GM23338 (cell line): ENCODE results near the gene ERAP2. TPM values are rescaled to one million over a fixed set of nuclear protein-coding genes. Genes with fewer than 3 reads are reported as not detected.

Source experiments
- ATAC-seq: fragments of 200-7000 bp; cut with Tn5 transposase; 3 replicates; pipeline ENCODE4 v1.9.1; 2020
- DNase-seq: peaks from one replicate; pipeline ENCODE4 v3.0.0-alpha.2; 2015; ENCODE audit warnings: low spot score
- H2AFZ ChIP-seq: fragments of 200-600 bp; sonication (generic); 2 replicates; pipeline ENCODE4 v1.8.0; 2016; ENCODE audit warnings: antibody characterized with exemption, mild to moderate bottlenecking, moderate library complexity
- H3F3A ChIP-seq: fragments of 200-600 bp; sonication (generic); replicated peaks from 2 replicates; pipeline ENCODE4 v1.8.0; 2017; ENCODE audit warnings: antibody characterized with exemption, mixed run types, low read depth
- H3K27ac ChIP-seq: fragments of 200-600 bp; sonication (generic); 2 replicates; pipeline ENCODE4 v1.6.1; 2016; ENCODE audit warnings: low read depth
- H3K27me3 ChIP-seq: fragments of 200-600 bp; sonication (generic); 2 replicates; pipeline ENCODE4 v1.8.0; 2016; ENCODE audit warnings: mild to moderate bottlenecking, mixed run types, moderate library complexity; ENCODE audit not compliant: insufficient read depth
- H3K36me3 ChIP-seq: fragments of 200-600 bp; sonication (generic); 2 replicates; pipeline ENCODE4 v1.8.0; 2016; ENCODE audit warnings: mild to moderate bottlenecking; ENCODE audit not compliant: insufficient read depth
- H3K4me1 ChIP-seq: fragments of 200-600 bp; sonication (generic); 2 replicates; pipeline ENCODE4 v1.8.0; 2016; ENCODE audit warnings: mild to moderate bottlenecking, moderate library complexity; ENCODE audit not compliant: insufficient read depth
- H3K4me2 ChIP-seq: fragments of 200-600 bp; sonication (generic); 2 replicates; pipeline ENCODE4 v1.7.1; 2017; ENCODE audit warnings: mixed run types
- H3K4me3 ChIP-seq: fragments of 200-600 bp; sonication (generic); 2 replicates; pipeline ENCODE4 v1.6.1; 2016; ENCODE audit warnings: mixed run types
- H3K79me2 ChIP-seq: fragments of 200-600 bp; sonication (generic); replicated peaks from 2 replicates; pipeline ENCODE4 v1.8.0; 2017; ENCODE audit warnings: mild to moderate bottlenecking; ENCODE audit not compliant: insufficient read depth
- H3K9me2 ChIP-seq: fragments of 200-600 bp; sonication (generic); 2 replicates; pipeline ENCODE4 v1.8.0; 2017; ENCODE audit not compliant: insufficient read depth
- H4K20me1 ChIP-seq: fragments of 200-600 bp; sonication (generic); replicated peaks from 2 replicates; pipeline ENCODE4 v1.8.0; 2017; ENCODE audit warnings: mild to moderate bottlenecking; ENCODE audit not compliant: insufficient read depth
- H3K27ac Mint-ChIP-seq: 2 replicates; pipeline ENCODE4 v1.8.0; 2020; ENCODE audit warnings: inconsistent platforms, mild to moderate bottlenecking, moderate library complexity, mixed read lengths
- H3K27me3 Mint-ChIP-seq: 3 replicates; pipeline ENCODE4 v1.8.0; 2022; ENCODE audit warnings: low read depth, mild to moderate bottlenecking, moderate library complexity, mixed read lengths, inconsistent platforms; ENCODE audit not compliant: insufficient read depth, poor library complexity
- H3K36me3 Mint-ChIP-seq: 3 replicates; pipeline ENCODE4 v1.8.0; 2021; ENCODE audit warnings: low read depth, mild to moderate bottlenecking, inconsistent platforms, moderate library complexity, mixed read lengths
- H3K4me1 Mint-ChIP-seq: 3 replicates; pipeline ENCODE4 v1.8.0; 2020; ENCODE audit warnings: mild to moderate bottlenecking, inconsistent platforms, mixed read lengths
- H3K4me3 Mint-ChIP-seq: 3 replicates; pipeline ENCODE4 v1.8.0; 2021; ENCODE audit warnings: moderate library complexity, mild to moderate bottlenecking, inconsistent platforms, mixed read lengths
- H3K9me3 Mint-ChIP-seq: 3 replicates; pipeline ENCODE4 v1.8.0; 2020; ENCODE audit warnings: moderate library complexity, mild to moderate bottlenecking, inconsistent platforms, mixed read lengths
- CREB1 ChIP-seq: fragments of 250-450 bp; sonication (Bioruptor Pico); IDR thresholded peaks from 2 replicates; pipeline ENCODE4 v1.5.0; 2020; ENCODE audit warnings: low read depth, mild to moderate bottlenecking, moderate library complexity
- CTCF ChIP-seq, 2 experiments: fragments of 200-600 bp in 1 of 2; sonication (generic) in 1 of 2; conservative IDR thresholded peaks; 2 replicates each; pipeline versions ENCODE4 v1.5.1 to v1.6.1; 2016 to 2017; ENCODE audit warnings: antibody characterized with exemption in 2 of 2, low read depth in 2 of 2, mild to moderate bottlenecking in 2 of 2, moderate library complexity in 1 of 2
- EZH2 ChIP-seq: fragments of 200-600 bp; sonication (generic); IDR thresholded peaks from one replicate; pipeline ENCODE4 v1.8.0; 2017; ENCODE audit warnings: antibody characterized with exemption, mild to moderate bottlenecking, low read depth; ENCODE audit not compliant: unreplicated experiment
- JUNB ChIP-seq: IDR thresholded peaks from one replicate; pipeline ENCODE4 v1.6.1; 2016; ENCODE audit warnings: antibody characterized with exemption; ENCODE audit not compliant: unreplicated experiment
- NANOG ChIP-seq: IDR thresholded peaks from 2 replicates; pipeline ENCODE4 v1.6.1; 2016; ENCODE audit warnings: antibody characterized with exemption, borderline replicate concordance
- POLR2AphosphoS5 ChIP-seq: IDR thresholded peaks from 2 replicates; pipeline ENCODE4 v1.6.1; 2016; ENCODE audit warnings: antibody characterized with exemption, low read depth
- ZNF114 ChIP-seq: fragments of 250-450 bp; sonication (Bioruptor Pico); IDR thresholded peaks from 2 replicates; pipeline ENCODE4 v1.5.0; 2020; ENCODE audit warnings: mild to moderate bottlenecking, moderate library complexity
- polyA plus RNA-seq: library from polyadenylated mRNA; unstranded; fragments of >200 nt; fragmentation: Nextera tagmentation; extraction: Ambion mirVana; gene quantifications from 2 replicates; pipeline ENCODE4 v1.2.1, GENCODE V29; 2016
- total RNA-seq: library from RNA; depleted of rRNA; stranded (reverse); fragments of >200 nt; shearing (Covaris generic); gene quantifications from 2 replicates; pipeline ENCODE4 v1.2.3, GENCODE V29; 2014
- TF ChIP-seq, protein P1 (sequence below): IDR thresholded peaks from one replicate; pipeline ENCODE4 v1.6.1; 2018; ENCODE audit warnings: antibody characterized with exemption; ENCODE audit not compliant: unreplicated experiment
- TF ChIP-seq, protein P2 (sequence below): fragments of 250-450 bp; sonication (Bioruptor Pico); IDR thresholded peaks from 2 replicates; pipeline ENCODE4 v1.5.0; 2020; ENCODE audit warnings: mild to moderate bottlenecking, moderate library complexity

The ERAP2 gene
- total and polyA plus RNA-seq, 2 experiments from 2014 or later, result 0.73 TPM; not detected in 1

GRCh38 chr5:96920744-96921355 lies 44.5 kb downstream of the ERAP2 start:
- Histone ChIP-seq H3K4me1 (no peaks in the 10 kb centered on the region), H3K4me3 (no peak overlapping the region), H3K27me3 (no peaks in the 10 kb centered on the region), H3F3A (no peaks in the 10 kb centered on the region), H4K20me1 (no peaks in the 10 kb centered on the region), H3K36me3 (no peaks in the 10 kb centered on the region), H2AFZ (no peak overlapping the region), H3K27ac (no peak overlapping the region), H3K9me2 (no peaks in the 10 kb centered on the region), H3K4me2 (no peak overlapping the region), H3K79me2 (no peaks in the 10 kb centered on the region)
- Mint-ChIP-seq H3K4me3 (no peak overlapping the region), H3K36me3 (no peaks in the 10 kb centered on the region; the same call in 2 of the 3 replicates), H3K9me3 (no peaks in the 10 kb centered on the region), H3K4me1 (peaks cover 7% of the 10 kb centered on the region; the same call in 2 of the 3 replicates), H3K27ac (no peak overlapping the region), H3K27me3 (peaks cover 2% of the 10 kb centered on the region)
- ATAC-seq (no peak), DNase-seq (no peak)
- TF ChIP-seq JUNB (no peak), NANOG (no peak)
- TF ChIP-seq, protein P1, sequence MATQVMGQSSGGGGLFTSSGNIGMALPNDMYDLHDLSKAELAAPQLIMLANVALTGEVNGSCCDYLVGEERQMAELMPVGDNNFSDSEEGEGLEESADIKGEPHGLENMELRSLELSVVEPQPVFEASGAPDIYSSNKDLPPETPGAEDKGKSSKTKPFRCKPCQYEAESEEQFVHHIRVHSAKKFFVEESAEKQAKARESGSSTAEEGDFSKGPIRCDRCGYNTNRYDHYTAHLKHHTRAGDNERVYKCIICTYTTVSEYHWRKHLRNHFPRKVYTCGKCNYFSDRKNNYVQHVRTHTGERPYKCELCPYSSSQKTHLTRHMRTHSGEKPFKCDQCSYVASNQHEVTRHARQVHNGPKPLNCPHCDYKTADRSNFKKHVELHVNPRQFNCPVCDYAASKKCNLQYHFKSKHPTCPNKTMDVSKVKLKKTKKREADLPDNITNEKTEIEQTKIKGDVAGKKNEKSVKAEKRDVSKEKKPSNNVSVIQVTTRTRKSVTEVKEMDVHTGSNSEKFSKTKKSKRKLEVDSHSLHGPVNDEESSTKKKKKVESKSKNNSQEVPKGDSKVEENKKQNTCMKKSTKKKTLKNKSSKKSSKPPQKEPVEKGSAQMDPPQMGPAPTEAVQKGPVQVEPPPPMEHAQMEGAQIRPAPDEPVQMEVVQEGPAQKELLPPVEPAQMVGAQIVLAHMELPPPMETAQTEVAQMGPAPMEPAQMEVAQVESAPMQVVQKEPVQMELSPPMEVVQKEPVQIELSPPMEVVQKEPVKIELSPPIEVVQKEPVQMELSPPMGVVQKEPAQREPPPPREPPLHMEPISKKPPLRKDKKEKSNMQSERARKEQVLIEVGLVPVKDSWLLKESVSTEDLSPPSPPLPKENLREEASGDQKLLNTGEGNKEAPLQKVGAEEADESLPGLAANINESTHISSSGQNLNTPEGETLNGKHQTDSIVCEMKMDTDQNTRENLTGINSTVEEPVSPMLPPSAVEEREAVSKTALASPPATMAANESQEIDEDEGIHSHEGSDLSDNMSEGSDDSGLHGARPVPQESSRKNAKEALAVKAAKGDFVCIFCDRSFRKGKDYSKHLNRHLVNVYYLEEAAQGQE, result no peak

GRCh38 chr5:96922499-96923244 lies 46.4 kb downstream of the ERAP2 start:
- no peaks in the 10 kb centered on the region for H3K9me3 Mint-ChIP-seq
- Histone ChIP-seq H3K79me2 (no peaks in the 10 kb centered on the region), H3K4me1 (no peaks in the 10 kb centered on the region), H3K27ac (no peak overlapping the region), H3F3A (no peaks in the 10 kb centered on the region), H2AFZ (peak overlapping the region; percentile 86), H3K4me2 (no peak overlapping the region), H3K4me3 (no peak overlapping the region), H3K9me2 (no peaks in the 10 kb centered on the region), H3K27me3 (no peaks in the 10 kb centered on the region), H3K36me3 (no peaks in the 10 kb centered on the region), H4K20me1 (no peaks in the 10 kb centered on the region)
- H3K4me3 Mint-ChIP-seq, result no peak overlapping the region
- H3K27ac Mint-ChIP-seq, result no peak overlapping the region
- H3K36me3 Mint-ChIP-seq, result no peaks in the 10 kb centered on the region
- DNase-seq, result no peak
- H3K4me1 Mint-ChIP-seq, result peaks cover 7% of the 10 kb centered on the region; the same call in 2 of the 3 replicates
- no peaks in the 10 kb centered on the region for H3K27me3 Mint-ChIP-seq
- ATAC-seq, result no peak
- TF ChIP-seq NANOG, result no peak
- TF ChIP-seq CREB1 (CRISPR knock-in tag), result no peak
- no peak for TF ChIP-seq ZNF114 (CRISPR knock-in tag)
- no peak for TF ChIP-seq CTCF (conservative IDR thresholded peaks at IDR 0.05; ENCODE audit: low read depth in 2 of 2)
- no peak for TF ChIP-seq POLR2AphosphoS5
- TF ChIP-seq, protein P2, sequence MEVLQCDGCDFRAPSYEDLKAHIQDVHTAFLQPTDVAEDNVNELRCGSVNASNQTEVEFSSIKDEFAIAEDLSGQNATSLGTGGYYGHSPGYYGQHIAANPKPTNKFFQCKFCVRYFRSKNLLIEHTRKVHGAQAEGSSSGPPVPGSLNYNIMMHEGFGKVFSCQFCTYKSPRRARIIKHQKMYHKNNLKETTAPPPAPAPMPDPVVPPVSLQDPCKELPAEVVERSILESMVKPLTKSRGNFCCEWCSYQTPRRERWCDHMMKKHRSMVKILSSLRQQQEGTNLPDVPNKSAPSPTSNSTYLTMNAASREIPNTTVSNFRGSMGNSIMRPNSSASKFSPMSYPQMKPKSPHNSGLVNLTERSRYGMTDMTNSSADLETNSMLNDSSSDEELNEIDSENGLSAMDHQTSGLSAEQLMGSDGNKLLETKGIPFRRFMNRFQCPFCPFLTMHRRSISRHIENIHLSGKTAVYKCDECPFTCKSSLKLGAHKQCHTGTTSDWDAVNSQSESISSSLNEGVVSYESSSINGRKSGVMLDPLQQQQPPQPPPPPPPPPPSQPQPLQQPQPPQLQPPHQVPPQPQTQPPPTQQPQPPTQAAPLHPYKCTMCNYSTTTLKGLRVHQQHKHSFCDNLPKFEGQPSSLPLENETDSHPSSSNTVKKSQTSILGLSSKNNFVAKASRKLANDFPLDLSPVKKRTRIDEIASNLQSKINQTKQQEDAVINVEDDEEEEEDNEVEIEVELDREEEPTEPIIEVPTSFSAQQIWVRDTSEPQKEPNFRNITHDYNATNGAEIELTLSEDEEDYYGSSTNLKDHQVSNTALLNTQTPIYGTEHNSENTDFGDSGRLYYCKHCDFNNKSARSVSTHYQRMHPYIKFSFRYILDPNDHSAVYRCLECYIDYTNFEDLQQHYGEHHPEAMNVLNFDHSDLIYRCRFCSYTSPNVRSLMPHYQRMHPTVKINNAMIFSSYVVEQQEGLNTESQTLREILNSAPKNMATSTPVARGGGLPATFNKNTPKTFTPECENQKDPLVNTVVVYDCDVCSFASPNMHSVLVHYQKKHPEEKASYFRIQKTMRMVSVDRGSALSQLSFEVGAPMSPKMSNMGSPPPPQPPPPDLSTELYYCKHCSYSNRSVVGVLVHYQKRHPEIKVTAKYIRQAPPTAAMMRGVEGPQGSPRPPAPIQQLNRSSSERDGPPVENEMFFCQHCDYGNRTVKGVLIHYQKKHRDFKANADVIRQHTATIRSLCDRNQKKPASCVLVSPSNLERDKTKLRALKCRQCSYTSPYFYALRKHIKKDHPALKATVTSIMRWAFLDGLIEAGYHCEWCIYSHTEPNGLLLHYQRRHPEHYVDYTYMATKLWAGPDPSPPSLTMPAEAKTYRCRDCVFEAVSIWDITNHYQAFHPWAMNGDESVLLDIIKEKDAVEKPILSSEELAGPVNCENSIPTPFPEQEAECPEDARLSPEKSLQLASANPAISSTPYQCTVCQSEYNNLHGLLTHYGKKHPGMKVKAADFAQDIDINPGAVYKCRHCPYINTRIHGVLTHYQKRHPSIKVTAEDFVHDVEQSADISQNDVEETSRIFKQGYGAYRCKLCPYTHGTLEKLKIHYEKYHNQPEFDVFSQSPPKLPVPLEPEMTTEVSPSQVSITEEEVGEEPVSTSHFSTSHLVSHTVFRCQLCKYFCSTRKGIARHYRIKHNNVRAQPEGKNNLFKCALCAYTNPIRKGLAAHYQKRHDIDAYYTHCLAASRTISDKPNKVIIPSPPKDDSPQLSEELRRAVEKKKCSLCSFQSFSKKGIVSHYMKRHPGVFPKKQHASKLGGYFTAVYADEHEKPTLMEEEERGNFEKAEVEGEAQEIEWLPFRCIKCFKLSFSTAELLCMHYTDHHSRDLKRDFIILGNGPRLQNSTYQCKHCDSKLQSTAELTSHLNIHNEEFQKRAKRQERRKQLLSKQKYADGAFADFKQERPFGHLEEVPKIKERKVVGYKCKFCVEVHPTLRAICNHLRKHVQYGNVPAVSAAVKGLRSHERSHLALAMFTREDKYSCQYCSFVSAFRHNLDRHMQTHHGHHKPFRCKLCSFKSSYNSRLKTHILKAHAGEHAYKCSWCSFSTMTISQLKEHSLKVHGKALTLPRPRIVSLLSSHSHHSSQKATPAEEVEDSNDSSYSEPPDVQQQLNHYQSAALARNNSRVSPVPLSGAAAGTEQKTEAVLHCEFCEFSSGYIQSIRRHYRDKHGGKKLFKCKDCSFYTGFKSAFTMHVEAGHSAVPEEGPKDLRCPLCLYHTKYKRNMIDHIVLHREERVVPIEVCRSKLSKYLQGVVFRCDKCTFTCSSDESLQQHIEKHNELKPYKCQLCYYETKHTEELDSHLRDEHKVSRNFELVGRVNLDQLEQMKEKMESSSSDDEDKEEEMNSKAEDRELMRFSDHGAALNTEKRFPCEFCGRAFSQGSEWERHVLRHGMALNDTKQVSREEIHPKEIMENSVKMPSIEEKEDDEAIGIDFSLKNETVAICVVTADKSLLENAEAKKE (CRISPR knock-in tag), result no peak
- TF ChIP-seq EZH2, result no peak
